Measurements from ENCODE around the gene SH3RF3.

- TF ChIP-seq JUN (CRISPR knock-in tag; IDR thresholded peaks at IDR 0.05) (no peak), CREM (CRISPR knock-in tag; IDR thresholded peaks at IDR 0.05) (no peak), MAX (CRISPR knock-in tag; IDR thresholded peaks at IDR 0.05) (no peak), HMGXB4 (CRISPR knock-in tag; IDR thresholded peaks at IDR 0.05) (no peak), TP53 (CRISPR knock-in tag; IDR thresholded peaks at IDR 0.05) (no peak), NR1H2 (CRISPR knock-in tag; IDR thresholded peaks at IDR 0.05) (no peak)
- TF ChIP-seq, protein P1, sequence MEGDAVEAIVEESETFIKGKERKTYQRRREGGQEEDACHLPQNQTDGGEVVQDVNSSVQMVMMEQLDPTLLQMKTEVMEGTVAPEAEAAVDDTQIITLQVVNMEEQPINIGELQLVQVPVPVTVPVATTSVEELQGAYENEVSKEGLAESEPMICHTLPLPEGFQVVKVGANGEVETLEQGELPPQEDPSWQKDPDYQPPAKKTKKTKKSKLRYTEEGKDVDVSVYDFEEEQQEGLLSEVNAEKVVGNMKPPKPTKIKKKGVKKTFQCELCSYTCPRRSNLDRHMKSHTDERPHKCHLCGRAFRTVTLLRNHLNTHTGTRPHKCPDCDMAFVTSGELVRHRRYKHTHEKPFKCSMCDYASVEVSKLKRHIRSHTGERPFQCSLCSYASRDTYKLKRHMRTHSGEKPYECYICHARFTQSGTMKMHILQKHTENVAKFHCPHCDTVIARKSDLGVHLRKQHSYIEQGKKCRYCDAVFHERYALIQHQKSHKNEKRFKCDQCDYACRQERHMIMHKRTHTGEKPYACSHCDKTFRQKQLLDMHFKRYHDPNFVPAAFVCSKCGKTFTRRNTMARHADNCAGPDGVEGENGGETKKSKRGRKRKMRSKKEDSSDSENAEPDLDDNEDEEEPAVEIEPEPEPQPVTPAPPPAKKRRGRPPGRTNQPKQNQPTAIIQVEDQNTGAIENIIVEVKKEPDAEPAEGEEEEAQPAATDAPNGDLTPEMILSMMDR (IDR thresholded peaks at IDR 0.05), result no peak
- TF ChIP-seq, protein P2, sequence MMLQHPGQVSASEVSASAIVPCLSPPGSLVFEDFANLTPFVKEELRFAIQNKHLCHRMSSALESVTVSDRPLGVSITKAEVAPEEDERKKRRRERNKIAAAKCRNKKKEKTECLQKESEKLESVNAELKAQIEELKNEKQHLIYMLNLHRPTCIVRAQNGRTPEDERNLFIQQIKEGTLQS (CRISPR knock-in tag; conservative IDR thresholded peaks at IDR 0.05), result no peak
Observed at GRCh38 chr2:109130723-109130995, 1.7 kb downstream of the SH3RF3 start.

Data from WTC11 (cell line).